HG03342 (cell line): ENCODE results near the gene GPX6.
"Not testable (repeated sequence)": the region's sequence is repeated elsewhere in the genome, so short reads cannot be mapped to it uniquely, and the experiment has no call there.

ENCODE experiments used
- ATAC-seq: cut with Tn5 transposase; IDR thresholded peaks from one replicate; pipeline ENCODE4 v1.9.1; 2021; ENCODE audit warnings: mild to moderate bottlenecking, moderate library complexity; ENCODE audit not compliant: unreplicated experiment

GPX6 gene

DNA sequence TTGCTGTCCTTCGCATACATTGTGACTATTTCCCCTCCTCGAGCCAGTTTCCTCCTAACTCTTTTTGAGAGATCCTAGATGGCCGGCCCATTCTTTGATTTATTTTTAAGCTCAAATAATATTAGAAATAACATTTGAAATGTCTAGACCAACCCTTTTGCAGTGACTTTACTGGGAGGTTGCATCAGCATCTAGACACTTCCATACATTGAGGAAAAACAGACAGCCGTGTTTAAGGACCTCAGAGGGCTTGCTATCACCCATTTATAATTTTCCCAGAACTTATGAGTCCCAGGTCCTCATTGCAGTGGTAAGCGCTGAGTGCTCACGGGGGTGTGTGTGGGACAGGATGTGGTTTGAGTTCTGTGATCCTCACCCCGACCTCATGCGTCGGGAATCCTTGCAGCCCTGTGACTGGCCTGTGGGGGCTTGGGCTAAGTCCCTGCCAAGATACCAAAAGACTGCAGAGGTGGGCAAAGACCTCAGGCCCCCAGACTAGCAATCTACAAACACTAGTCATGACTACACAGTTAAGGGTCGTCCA is 10.0 kb upstream of the GPX6 start, which contains the start of gene GPX5:
Gene GPX5 (plus strand): TSS at position 386 of the 544 bp plus-strand sequence. CDS start 133 bp downstream, at position 519.
- no peak for ATAC-seq

DNA sequence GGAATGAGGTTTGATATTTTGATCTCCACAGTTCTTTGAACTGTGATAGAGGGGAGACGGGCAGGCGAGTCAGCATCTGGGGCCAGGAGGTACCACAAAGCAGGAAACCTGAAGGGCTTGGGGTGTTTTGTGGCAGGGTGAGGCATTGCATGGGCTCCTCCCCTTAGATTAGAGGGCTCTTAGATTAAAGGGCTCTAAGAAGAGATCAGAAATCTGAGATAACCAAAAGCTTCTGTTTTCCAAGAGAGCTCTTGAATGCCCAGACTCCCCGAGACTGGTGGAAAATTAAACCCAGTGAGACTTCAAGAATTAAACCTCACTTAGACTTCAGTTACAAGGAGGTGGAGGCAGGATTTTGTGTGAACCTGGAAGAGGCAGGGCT is 7.6 kb upstream of the GPX6 start:
- no peak for ATAC-seq

DNA sequence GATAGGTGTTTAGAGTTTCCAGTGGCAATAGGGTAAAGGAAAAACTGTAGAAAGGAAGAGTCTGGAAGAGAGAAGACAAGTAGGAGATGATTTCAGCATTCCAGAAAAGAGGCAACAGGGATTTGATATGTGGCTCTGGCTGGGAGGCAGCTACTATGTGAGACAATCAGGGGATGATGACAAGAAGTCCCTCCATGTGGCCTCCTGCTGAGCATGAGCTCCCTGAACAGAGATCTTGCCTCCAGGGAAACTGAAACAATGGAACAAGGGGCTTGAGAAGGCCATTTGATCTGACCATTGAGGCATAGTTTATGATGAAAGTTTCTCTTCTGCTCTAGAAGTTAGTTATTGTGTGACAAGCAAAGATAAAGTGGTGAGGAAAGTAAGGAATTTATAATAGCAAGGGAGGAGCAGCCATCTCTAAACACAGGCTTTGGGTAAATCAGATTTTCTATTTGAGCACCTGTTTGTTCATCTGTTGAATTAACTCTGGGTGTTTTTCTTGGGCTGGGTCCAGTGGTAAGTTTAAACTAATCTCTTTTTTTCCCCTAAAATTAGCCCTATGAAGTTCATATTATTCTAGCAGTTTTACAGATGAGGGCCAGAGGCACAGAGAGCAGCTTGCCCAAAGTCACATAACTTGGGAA is 7.1 kb upstream of the GPX6 start:
- no peak for ATAC-seq

DNA sequence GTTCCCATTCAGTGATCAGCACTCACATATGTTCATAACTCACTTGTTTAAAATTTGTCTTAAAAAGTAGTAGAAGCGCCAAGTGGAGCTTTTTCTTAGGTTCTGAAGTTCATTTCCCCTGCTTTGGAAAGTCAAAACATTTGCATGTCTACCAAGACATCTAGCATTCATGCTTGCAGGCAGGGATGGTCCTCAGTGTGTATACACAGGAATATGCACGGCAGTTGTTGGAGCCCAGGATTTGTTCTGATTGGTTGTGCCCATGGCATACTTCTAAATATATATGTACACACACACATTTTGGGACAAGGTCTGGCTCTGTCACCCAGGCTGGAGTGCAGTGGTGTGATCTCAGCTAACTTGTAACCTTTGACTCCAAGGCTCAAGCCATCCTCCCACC is 2.4 kb upstream of the GPX6 start:
- ATAC-seq, result no peak

DNA sequence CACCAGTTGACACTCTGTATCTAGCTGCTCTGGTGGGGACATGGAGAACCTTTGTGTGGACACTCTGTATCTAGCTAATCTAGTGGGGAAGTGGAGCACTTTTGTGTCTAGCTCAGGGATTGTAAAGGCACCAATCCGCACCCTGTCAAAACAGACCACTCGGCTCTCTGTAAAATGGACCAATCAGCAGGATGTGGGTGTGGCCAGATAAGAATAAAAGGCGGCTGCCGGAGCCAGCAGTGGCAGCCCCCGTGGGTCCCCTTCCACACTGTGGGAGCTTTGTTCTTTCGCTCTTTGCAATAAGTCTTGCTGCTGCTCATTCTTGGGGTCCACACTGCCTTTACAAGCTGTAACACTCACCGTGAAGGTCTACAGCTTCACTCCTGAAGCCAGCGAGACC is 3.2 kb downstream of the GPX6 start:
- ATAC-seq, result not testable (repeated sequence)

DNA sequence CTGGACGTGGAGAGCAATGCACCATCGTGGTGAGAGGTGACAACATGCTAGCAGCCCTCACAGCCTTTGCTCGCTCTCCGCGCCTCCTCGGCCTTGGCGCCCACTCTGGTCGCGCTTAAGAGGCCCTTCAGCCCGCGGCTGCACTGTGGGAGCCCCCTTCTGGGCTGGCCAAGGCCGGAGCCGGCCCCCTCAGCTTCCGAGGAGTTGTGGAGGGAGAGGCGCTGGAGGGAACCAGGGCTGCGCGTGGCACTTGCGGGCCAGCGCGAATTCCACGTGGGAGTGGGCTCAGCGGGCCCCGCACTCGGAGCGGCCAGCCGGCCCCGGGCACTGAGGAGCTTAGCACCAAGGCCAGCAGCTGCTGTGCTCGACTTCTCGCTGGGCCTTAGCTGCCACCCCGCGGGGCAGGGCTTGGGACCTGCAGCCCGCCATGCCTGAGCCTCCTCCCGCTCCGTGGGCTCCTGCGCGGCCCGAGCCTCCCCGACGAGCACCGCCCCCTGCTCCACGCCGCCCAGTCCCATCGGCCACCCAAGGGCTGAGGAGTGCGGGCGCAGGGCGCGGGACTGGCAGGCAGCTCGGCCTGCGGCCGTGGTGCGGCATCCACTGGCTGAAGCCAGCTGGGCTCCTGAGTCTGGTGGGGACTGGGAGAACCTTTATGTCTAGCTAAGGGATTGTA is 3.8 kb downstream of the GPX6 start:
- ATAC-seq, result no peak

DNA sequence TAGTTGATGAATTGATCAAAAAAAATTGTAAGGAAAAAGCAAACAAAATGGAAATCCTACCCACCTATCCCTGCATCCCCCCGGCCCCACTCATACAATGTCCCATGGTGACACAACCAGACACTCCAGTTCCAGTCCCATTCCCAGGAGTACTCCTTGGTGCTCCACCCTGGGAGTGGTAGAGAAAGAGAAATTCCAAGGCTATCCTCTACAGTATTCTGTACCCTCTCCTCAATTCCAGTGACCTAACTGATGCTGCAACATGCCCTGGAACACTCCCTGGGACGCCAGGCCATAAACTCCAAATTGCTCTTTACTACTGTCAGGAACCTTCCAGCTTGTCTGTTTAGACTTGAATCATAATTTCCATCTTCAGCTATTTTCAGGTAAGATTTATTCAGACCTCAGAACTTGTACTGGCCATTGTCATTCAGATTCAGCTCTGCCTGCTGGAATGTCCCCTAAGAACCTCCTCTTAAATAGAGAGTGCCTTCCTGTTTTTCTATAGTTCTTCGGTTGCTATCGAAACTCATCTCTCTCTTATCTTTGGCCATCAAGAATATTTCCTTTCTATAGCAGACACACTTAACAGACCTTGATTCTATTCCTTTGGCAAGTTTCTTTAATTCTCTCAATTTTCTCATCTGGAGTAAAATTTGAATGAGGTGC is 8.7 kb downstream of the GPX6 start:
- ATAC-seq, result no peak

DNA sequence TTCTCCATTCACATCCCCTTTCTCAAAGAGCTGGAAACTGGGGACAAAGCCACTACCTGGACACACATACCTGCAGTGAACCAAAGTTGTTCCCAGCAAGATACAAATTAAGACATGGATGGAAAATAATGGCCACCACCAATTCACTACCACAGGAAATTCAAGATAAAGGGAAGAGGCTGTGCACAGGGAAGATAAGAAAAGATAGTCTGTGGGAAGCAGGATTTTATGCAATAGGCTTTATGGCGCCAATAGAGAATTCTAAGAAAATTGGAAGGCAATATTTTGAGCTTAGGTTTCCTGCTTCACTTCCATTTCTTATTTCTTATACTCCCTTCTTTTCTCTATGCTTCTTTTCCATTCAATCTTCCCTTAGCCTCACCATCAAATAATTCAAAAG is 9.9 kb downstream of the GPX6 start:
- no peak for ATAC-seq

DNA sequence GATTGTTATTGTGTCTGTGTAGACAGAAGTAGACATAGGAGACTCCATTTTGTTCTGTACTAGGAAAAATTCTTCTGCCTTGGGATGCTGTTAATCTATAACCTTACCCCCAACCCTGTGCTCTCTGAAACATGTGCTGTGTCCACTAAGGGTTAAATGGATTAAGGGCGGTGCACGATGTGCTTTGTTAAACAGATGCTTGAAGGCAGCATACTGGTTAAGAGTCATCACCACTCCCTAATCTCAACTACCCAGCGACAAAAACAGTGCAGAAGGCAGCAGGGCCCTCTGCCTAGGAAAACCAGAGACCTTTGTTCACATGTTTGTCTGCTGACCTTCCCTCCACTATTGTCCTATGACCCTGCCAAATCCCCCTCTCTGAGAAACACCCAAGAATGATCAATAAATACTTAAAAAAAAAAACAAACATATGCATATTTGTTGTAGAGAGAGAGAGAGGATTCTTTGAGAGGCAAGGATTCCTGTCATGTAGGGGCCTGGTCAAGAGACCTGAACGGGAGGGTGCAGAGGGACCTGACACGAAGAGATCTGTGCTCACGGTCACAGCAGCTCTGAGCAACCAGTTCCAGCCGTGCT is 12.8 kb downstream of the GPX6 start:
- ATAC-seq, result not testable (repeated sequence)

DNA sequence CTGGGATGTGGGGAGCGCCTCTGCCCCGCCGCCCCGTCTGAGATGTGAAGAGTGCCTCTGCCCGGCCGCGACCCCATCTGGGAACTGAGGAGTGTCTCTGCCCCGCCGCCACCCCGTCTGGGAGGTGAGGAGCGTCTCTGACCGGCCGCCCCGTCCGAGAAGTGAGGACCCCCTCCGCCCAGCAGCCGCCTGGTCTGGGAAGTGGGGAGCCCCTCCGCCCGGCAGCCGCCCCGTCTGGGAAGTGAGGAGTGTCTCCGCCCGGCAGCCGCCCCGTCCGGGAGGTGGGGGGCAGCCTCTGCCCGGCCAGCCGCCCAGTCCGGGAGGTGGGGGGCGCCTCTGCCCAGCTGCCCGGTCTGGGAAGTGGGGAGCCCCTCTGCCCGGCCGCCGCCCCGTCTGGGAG is 13.5 kb downstream of the GPX6 start:
- not testable (repeated sequence) for ATAC-seq

DNA sequence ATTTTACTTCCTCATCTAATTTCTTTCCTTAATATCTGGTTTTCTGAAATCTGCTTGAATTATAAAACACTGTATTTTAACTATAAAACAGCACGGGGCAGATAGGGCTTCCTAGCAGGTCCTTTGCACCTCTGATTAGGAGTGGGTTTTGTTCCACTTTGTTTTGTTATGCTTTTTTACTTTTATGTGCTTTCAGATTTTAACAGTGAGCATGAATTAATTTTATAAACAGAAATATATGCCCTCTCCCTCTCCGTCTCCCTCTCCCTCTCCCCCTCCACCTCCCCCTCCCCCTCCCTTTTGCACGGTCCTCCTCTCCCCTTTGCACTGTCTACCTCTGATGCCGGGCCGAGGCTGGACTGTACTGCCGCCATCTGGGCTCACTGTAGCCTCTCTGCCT is 14.3 kb downstream of the GPX6 start:
- ATAC-seq, result no peak

DNA sequence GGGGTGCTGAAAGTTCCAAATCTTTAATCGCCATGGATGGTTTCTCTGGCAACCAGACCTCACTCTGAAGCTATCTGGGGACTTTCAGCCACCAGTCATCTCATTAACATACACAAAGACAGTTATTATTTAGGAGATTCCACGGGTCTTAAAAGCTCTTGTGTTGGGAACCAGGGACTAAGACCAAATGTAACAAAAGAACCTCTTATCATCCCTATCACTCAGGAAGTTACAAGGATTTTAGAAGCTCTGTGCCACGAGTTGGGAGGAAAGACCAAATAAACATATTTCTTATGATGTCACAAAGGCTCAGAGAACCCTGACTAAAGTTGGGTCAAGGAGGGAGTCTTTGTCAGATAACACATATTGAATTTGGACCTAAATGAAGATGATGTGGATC is 17.7 kb downstream of the GPX6 start:
- ATAC-seq, result no peak

DNA sequence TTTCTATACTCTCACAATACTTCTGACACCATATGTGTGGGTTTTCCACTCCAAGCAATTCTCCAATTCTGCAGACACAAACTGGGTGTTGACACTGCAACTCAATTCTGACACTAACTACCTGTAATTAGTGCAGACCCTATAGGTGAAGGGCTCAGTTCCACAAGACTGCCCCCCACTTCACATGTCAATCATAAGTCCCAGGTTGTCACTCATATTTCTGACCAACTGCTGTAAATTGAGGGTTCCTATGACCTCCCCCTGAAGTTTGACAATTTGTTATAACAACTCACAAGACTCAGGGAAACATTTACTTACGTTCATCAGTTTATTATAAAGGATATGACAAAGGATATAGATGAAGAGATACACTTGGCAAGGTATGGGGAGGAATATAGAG is 18.3 kb downstream of the GPX6 start:
- ATAC-seq, result no peak

DNA sequence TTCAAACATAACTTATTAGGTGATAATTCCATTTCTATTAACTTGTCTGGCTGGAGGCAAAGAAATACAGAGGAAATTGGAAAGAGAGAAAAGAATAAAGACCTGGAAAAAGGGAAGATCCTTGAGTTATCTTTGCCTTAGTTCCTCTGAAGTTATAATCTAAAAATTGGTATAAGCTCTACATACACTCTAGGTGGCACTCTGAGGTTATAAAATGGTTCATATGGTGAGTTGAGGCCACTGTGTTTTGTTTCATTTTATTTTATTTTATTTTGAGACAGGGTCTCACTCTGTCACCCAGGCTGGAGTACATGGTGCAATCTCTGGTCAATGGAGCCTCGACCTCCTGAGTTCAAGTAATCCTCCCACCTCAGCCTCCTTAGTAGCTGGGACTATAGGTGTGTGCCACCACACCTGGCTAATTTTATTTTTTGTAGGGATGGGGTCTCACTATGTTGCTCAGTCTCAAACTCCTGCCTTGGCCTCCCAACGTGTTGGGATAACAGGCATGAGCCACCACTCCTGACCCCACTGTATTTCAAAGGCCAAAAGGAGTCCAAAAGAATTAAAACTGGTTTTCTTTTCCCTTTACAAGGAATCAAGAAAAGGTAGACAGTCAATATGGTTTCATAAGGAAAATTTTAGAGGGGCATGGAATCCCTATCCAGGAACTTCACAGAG is 19.4 kb downstream of the GPX6 start:
- no peak for ATAC-seq

DNA sequence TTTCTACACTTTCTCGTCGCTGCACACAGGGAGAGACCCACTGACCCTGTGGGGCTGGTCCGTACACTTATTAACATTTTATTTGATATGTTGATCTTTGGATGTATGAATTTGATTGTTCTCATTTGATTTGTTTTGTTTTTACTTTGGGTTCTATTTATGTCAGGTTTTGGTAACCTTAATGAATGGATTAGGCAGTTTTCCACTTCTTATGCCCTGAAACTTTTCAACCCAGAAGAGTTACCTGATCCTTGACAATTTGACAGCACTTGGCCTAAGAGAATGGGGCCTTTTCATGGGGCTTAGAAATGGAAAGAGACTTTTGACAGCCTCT is 23.6 kb downstream of the GPX6 start:
- ATAC-seq, result no peak

DNA sequence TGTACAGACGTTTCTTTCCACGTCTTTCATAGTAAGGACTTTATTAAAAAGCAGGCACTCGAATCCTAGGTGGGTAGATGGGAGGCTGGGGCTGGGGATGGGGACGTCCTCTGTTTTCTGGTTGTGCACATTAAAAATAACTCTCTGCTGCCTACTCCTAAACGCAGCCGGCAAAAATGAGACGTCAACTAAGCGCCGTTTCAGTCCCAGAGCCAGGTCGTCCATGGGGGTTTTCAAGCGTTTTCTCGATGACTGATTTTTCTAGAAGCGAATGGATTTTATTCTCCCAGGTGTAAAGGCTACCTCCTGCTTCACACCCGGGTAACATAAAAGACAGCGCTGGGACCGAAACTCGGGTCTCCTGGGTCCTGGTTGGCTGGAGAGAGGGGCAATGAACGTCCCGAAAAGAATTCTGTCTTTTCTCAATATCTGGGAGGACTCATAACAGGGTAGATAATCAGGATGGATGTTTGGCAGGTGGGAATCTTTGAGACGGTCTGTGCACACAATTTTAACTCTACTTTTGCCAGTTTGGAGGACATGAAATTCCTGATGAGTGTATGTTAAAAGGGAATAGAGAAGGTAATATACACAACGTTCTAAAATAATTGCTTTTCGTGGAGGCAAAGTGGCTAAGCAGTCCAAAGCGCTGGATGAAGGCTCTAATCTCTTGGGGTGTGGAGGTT is 25.2 kb downstream of the GPX6 start:
- ATAC-seq, result no peak

DNA sequence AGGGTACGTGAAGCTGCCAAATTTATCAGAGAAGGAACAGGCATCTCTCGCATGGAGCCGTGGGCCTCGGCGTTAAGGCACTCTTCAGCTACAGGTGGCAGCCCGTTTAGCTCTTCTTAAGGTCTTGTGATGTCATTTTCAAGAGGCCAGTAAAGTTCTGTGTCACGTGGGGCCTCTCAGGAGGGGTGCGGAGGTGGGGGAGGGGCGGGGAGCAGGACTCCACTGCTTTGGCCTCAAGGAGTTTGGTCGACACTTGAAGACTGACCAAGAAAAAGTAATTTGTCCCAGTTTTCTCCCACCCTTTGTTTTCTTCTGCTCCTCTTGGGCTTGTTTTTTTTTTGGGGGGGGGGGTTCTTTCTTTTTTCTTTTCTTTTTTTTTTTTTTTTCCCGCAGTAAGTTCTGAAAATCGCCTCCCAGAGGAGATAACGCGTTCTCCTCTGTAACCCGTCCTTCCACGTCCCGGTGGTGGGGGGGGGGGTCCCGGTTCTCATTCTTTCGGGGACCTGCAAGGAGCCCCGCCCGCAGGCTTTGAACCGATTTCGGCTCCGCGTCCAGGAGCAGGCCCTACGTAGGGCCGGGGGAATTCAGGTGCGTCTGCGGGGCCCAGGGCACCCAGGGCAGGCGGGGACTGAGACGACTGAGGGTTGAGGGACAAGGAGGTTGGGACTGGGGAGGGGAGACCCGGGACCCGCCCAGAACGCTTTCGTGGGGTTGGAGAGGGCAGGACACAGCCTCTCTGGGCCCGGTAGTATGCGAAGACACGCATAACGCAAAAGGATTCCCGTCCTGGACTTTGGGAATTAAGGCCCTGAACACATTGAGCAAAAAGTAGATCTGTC is 26.0 kb downstream of the GPX6 start:
- ATAC-seq, result peak; percentile 61

DNA sequence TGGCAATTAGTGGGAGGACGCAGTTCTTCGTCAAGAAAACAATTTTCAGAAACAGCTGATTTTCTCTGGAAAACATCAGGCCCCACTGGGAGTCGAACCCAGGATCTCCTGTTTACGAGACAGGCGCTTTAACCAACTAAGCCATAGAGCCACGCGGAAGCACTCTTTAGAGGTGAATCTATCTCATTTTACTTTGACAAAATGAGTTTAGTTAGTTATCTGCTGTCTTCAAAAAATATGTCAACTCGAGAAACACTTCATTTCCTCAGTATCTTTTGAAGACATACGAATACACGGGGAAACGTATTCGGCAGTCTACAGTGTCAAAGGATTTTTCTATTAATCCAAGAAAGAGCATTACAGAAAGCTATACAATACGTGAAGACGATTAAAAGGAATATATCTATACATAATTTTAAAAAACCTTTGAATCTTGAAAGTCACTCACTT is 26.7 kb downstream of the GPX6 start:
- ATAC-seq, result no peak

DNA sequence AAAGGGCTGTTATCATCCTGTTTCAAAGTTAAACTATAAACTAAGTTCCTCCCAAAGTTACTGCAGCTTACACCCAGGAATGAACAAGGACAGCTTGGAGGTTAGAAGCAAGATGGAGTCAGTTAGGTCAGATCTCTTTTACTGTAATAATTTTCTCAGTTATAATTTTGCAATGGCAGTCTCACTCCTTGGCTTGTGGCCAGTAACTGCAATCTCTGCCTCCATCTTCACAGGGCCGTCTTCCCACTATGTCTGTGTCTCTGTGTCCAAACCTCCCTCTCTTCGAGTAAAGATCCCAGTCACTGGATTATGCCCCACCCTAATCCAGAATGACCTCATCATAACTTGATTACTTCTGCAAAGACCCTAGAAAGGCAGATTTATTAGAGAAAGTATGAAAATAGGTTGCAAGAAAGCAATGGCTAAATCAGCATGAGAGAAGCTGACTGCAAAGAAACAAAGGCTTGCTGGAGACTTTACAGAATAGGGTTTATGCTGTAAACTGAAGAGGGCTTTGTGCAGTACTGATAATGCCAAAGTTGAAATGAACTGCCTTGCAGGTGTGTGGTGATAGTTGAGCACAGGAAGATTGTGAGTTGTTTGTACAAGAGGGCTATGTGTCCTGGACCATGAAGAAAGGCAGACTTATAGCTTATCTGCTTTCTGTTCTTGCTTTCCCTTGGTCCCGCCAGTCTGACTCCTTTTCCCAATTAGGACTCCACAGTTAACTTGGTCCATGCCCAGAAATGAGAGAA is 28.4 kb downstream of the GPX6 start:
- ATAC-seq, result no peak
